Neural cell (in vitro differentiated cells): ENCODE data around the gene BMPR1B. TPM values are rescaled to one million over a fixed set of nuclear protein-coding genes. Genes with fewer than 3 reads are reported as not detected.

Experiments used
- H2AFZ ChIP-seq: fragments of 200-600, 300-800 bp; sonication (generic), shearing (Covaris generic); 2 replicates; pipeline ENCODE4 v1.6.0; 2014; ENCODE audit warnings: low read depth, mild to moderate bottlenecking, antibody characterized with exemption, low read length, moderate library complexity
- H3F3A ChIP-seq: fragments of 200-600 bp; shearing (Covaris generic); 2 replicates; pipeline ENCODE4 v1.6.1; 2016; ENCODE audit warnings: mild to moderate bottlenecking, moderate library complexity, mixed read lengths, antibody characterized with exemption, low read length; ENCODE audit not compliant: insufficient read depth, poor library complexity, severe bottlenecking
- H3K27ac ChIP-seq: fragments of 200-600, 300-800 bp; sonication (generic), shearing (Covaris generic); 2 replicates; pipeline ENCODE4 v1.5.1; 2014; ENCODE audit warnings: mild to moderate bottlenecking, low read length, moderate library complexity
- H3K27me3 ChIP-seq: fragments of 300-800, 200-600 bp; sonication (generic), shearing (Covaris generic); 2 replicates; pipeline ENCODE4 v1.6.0; 2014; ENCODE audit warnings: mild to moderate bottlenecking, low read depth, low read length, moderate library complexity; ENCODE audit not compliant: insufficient read depth
- H3K36me3 ChIP-seq: fragments of 300-800, 200-600 bp; sonication (generic), shearing (Covaris generic); 2 replicates; pipeline ENCODE4 v1.5.1; 2014; ENCODE audit warnings: mild to moderate bottlenecking, antibody characterized with exemption, low read length, moderate library complexity; ENCODE audit not compliant: insufficient read depth
- H3K4me2 ChIP-seq: fragments of 300-800, 200-600 bp; sonication (generic), shearing (Covaris generic); 2 replicates; pipeline ENCODE4 v1.6.0; 2014; ENCODE audit warnings: mild to moderate bottlenecking, low read length
- H3K4me3 ChIP-seq: fragments of 300-800, 200-600 bp; sonication (generic), shearing (Covaris generic); 2 replicates; pipeline ENCODE4 v1.5.1; 2014; ENCODE audit warnings: mild to moderate bottlenecking, low read length, moderate library complexity
- H3K79me2 ChIP-seq: fragments of 200-600 bp; shearing (Covaris generic); replicated peaks from 2 replicates; pipeline ENCODE4 v1.6.0; 2014; ENCODE audit warnings: mild to moderate bottlenecking, low read length, moderate library complexity; ENCODE audit not compliant: insufficient read depth
- H3K9ac ChIP-seq: fragments of 300-800, 200-600 bp; sonication (generic), shearing (Covaris generic); 2 replicates; pipeline ENCODE4 v1.6.1; 2016; ENCODE audit warnings: mild to moderate bottlenecking, low read length, mixed read lengths
- H3K9me2 ChIP-seq: fragments of 200-600 bp; shearing (Covaris generic); 2 replicates; pipeline ENCODE4 v1.6.1; 2016; ENCODE audit warnings: mild to moderate bottlenecking, low read length, mixed read lengths; ENCODE audit not compliant: insufficient read depth
- H3K9me3 ChIP-seq: fragments of 200-600, 300-800 bp; sonication (generic), shearing (Covaris generic); 2 replicates; pipeline ENCODE4 v1.6.1; 2016; ENCODE audit warnings: mild to moderate bottlenecking, mixed run types, low read length, moderate library complexity, mixed read lengths
- H4K20me1 ChIP-seq: fragments of 200-600 bp; shearing (Covaris generic); 2 replicates; pipeline ENCODE4 v1.6.1; 2016; ENCODE audit warnings: mild to moderate bottlenecking, mixed run types; ENCODE audit not compliant: insufficient read depth
- EP300 ChIP-seq: fragments of 450-650 bp; conservative IDR thresholded peaks from 2 replicates; pipeline ENCODE4 v1.6.1; 2014; ENCODE audit warnings: antibody characterized with exemption, mild to moderate bottlenecking, moderate library complexity; ENCODE audit not compliant: poor library complexity, severe bottlenecking
- EZH2 ChIP-seq: fragments of 200-600, 300-800 bp; shearing (Covaris generic), sonication (generic); IDR thresholded peaks from 2 replicates; pipeline ENCODE4 v1.6.1; 2014; ENCODE audit warnings: antibody characterized with exemption, low read length, borderline replicate concordance, mild to moderate bottlenecking; ENCODE audit not compliant: insufficient read depth, poor library complexity, severe bottlenecking
- MXI1 ChIP-seq: fragments of 450-650 bp; conservative IDR thresholded peaks from 2 replicates; pipeline ENCODE4 v1.6.1; 2014; ENCODE audit warnings: antibody characterized with exemption, mild to moderate bottlenecking; ENCODE audit not compliant: poor library complexity, severe bottlenecking
- POLR2AphosphoS5 ChIP-seq: IDR thresholded peaks from 2 replicates; pipeline ENCODE4 v1.6.1; 2012
- RAD21 ChIP-seq: fragments of 450-650 bp; conservative IDR thresholded peaks from 2 replicates; pipeline ENCODE4 v1.6.1; 2014; ENCODE audit warnings: antibody characterized with exemption, mild to moderate bottlenecking, moderate library complexity
- REST ChIP-seq: IDR thresholded peaks from 2 replicates; pipeline ENCODE4 v1.6.1; 2012; ENCODE audit warnings: borderline replicate concordance
- SMC3 ChIP-seq: fragments of 450-650 bp; conservative IDR thresholded peaks from 2 replicates; pipeline ENCODE4 v1.6.1; 2014; ENCODE audit warnings: antibody characterized with exemption, mild to moderate bottlenecking, moderate library complexity; ENCODE audit not compliant: poor library complexity
- TAF1 ChIP-seq: IDR thresholded peaks from 2 replicates; pipeline ENCODE4 v1.6.1; 2012; ENCODE audit warnings: low read depth
- polyA plus RNA-seq: library from polyadenylated mRNA; depleted of rRNA; stranded (reverse); fragments of >200 nt; gene quantifications from 2 replicates; pipeline ENCODE4 v1.2.3, GENCODE V29; 2014
- TF ChIP-seq, protein P1 (sequence below): fragments of 450-650 bp; IDR thresholded peaks from 2 replicates; pipeline ENCODE4 v1.5.1; 2014; ENCODE audit warnings: antibody characterized with exemption, mild to moderate bottlenecking, moderate library complexity; ENCODE audit not compliant: poor library complexity, severe bottlenecking

Gene BMPR1B
- polyA plus RNA-seq, 1 donor from 2014 or later: 1.6 TPM

DNA sequence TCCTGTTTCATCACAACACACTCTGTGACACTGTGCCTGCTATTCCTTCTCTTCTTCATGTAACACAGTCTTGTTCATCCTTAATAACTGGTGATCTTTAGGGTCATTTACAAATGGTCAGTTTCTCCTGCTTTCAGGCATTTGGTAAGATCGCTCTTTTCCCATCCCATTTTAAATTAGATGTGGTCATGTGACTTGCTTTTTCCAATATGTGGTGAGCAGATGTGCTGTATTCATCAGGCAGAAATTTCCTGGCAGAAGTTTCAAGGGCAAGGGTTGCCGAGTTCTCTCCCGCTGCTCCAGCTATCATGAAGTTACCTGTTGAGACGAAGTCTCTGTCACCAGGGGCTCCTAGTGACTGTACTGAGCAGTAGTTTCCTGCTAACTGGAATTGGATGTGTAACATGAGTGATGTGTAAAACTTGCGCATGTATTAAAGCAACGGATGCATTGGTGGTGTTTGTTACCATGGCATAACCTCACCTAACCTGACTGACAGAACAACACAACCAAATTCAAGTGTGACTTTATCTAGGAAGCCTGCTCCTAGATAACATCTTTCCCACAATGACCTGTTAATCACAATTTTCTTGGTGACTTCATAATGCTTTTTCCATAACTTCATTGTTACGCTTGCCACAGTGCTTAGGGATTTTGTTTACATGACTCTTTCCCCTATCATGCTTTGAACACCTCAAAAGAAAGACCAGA, 29.5 kb upstream of the BMPR1B start:
- H3K9ac ChIP-seq: no peak overlapping the region
- H3K36me3 ChIP-seq: no peaks in the 10 kb centered on the region

GRCh38 chr4:94732358-94732698, 25.4 kb upstream of the BMPR1B start:
- Histone ChIP-seq H3K9ac (no peak overlapping the region), H3F3A (no peaks in the 10 kb centered on the region), H3K4me3 (no peak overlapping the region), H3K4me2 (no peak overlapping the region), H3K79me2 (no peaks in the 10 kb centered on the region), H4K20me1 (no peaks in the 10 kb centered on the region), H3K27me3 (no peaks in the 10 kb centered on the region), H3K9me2 (no peaks in the 10 kb centered on the region), H2AFZ (no peak overlapping the region), H3K36me3 (no peaks in the 10 kb centered on the region), H3K27ac (no peak overlapping the region), H3K9me3 (no peaks in the 10 kb centered on the region)
- TF ChIP-seq RAD21 (no peak), POLR2AphosphoS5 (no peak), TAF1 (no peak), EP300 (no peak), MXI1 (no peak), EZH2 (no peak), SMC3 (no peak), REST (no peak)
- TF ChIP-seq, protein P1, sequence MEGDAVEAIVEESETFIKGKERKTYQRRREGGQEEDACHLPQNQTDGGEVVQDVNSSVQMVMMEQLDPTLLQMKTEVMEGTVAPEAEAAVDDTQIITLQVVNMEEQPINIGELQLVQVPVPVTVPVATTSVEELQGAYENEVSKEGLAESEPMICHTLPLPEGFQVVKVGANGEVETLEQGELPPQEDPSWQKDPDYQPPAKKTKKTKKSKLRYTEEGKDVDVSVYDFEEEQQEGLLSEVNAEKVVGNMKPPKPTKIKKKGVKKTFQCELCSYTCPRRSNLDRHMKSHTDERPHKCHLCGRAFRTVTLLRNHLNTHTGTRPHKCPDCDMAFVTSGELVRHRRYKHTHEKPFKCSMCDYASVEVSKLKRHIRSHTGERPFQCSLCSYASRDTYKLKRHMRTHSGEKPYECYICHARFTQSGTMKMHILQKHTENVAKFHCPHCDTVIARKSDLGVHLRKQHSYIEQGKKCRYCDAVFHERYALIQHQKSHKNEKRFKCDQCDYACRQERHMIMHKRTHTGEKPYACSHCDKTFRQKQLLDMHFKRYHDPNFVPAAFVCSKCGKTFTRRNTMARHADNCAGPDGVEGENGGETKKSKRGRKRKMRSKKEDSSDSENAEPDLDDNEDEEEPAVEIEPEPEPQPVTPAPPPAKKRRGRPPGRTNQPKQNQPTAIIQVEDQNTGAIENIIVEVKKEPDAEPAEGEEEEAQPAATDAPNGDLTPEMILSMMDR: no peak

More for the DNA sequence above, 29.5 kb upstream of the BMPR1B start:
- Histone ChIP-seq H3K4me3 (no peak overlapping the region), H3K27me3 (no peaks in the 10 kb centered on the region), H3K4me2 (no peak overlapping the region), H3F3A (no peaks in the 10 kb centered on the region), H3K27ac (no peak overlapping the region), H4K20me1 (no peaks in the 10 kb centered on the region), H3K79me2 (no peaks in the 10 kb centered on the region), H3K9me2 (no peaks in the 10 kb centered on the region), H2AFZ (no peak overlapping the region), H3K9me3 (no peaks in the 10 kb centered on the region)
- no peak for TF ChIP-seq RAD21
- no peak for TF ChIP-seq EP300
